Skin epidermis (tissue), 12 donors: ENCODE results near the gene MBNL2.

Experiments
- H3K27ac ChIP-seq, 21 experiments: fragments of 200-600 bp; sonication (generic) in 11 of 21; one replicate each; pipeline ENCODE4 v1.5.0; 2020; ENCODE audit warnings: mild to moderate bottlenecking in 3 of 21, inconsistent platforms in 2 of 21, moderate library complexity in 2 of 21
- H3K4me3 ChIP-seq, 7 experiments: fragments of 200-600 bp; sonication (generic) in 2 of 7; one replicate each; pipeline ENCODE4 v1.5.0; 2020; ENCODE audit warnings: inconsistent platforms in 2 of 7, mild to moderate bottlenecking in 2 of 7, moderate library complexity in 1 of 7

MBNL2 gene

DNA sequence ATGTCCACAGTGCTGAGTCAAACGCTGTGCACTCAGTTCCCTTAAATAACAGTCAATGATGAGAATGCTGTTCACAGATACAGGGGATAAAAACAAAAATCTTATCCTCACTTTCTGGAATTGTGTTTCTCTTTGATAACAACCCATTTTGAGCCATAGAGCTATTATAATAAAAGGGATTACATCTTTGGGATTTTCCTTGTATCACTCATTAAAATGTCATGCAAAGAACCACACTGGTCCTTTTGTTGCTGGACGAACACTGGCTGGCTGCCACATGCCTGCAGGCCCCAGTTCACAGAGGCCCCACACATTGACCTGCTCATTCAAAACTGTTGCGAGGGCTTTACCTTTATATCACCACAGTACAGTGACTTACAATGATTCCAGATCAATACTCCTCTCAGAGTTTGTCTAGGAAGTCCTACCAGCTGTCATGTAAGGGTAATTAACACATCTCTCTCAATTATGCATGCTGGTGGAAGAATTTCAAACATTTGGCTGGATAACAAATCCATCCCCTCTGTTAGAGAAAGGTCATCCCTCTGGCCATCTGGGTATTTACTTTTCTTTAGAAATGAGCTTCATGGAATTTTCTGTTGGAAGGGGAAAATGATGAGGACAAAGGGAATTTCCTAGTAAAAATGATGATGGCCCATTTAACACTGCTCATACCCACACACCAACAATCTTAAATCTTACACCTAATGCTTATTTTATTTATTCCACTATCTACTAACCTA is 85.9 kb downstream of the MBNL2 start:
- peak overlapping the region in 1 of 21 experiments; percentile 36 for H3K27ac ChIP-seq

DNA sequence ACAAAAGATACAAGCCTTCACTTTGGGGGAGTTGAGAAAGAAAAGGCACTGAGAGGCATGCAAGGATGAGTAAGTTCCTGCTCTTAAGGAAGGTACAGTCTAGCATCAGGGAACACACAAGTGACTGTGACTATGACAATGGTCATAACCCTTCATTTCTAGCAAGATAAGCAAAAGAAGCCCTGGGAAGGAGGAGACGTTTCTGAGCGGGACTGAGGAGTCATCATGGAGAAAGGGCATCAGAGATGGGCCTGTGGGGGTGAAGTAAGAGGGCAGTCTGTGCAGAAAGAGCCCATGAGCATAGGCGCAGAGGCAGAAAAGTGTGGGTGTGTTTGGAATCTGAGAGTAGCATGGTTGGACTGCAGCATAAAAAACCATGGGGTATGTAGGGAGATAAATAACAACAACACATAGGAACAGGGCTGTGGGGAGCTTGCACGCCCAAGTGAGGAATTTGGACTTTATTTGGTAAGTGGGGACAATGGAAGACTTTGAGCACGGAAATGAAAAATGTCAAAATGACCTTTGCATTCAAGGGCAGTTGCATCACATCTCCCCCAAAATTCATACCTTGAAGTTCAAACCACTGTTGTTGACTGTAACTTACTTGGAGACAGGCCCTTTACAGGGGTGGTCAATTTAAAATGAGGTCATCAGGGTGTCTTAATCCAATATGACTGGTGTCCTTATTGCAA is 86.7 kb downstream of the MBNL2 start:
- H3K4me3 ChIP-seq, result no peak overlapping the region
- peak overlapping the region in 3 of 21 experiments; percentile 0 to 36 (median 25) for H3K27ac ChIP-seq

More for the DNA sequence above, 85.9 kb downstream of the MBNL2 start:
- H3K4me3 ChIP-seq, result no peak overlapping the region

DNA sequence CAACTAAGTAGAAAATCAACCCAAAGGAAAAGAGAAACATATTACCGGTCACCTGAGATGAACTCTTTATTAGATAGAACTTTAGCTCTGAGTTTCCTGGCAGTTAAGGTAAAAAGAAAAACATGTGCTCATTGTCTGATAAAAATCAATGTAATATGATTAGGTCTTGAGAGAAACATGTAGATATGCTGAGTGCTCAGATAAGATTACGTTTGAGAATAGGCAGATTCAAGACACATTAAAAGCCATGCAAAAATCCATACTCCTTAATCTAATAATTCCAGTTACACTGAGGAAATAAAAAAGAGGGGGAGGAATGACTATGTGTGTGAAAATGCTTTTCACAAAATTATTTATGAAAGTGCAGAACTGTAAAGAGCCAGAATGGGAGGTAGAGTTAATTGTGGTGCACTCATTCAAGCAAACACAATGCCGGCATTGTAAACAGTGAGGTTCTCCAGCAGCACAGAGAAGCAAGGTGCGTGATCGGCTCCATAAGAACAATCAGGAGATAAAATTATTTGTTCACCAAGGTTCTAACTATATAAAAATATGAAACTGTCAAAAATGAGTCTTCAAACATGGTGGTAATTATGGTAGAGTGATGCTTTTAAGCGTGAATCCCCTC is 88.8 kb downstream of the MBNL2 start:
- Histone ChIP-seq H3K27ac (no peak overlapping the region), H3K4me3 (no peak overlapping the region)

DNA sequence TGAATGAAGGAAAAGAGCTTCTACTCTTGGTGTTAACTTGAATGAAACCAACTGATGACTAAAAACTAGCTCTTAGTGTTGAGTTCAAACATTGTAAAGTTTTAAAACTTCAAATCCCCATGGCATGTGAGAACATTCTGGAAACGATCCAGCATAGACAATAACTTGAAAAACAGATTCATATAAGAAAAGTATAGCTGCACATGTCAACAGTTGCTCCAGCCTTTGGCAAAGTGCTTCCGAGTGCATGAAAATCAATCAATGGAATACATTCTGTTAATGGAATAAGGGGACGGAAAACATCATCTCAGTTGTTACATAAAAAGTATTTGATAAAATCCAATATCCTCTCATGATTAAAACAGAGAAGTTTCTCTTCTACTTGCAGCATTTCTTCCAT is 89.8 kb downstream of the MBNL2 start:
- H3K27ac ChIP-seq, result no peak overlapping the region
- H3K4me3 ChIP-seq, result no peak overlapping the region

DNA sequence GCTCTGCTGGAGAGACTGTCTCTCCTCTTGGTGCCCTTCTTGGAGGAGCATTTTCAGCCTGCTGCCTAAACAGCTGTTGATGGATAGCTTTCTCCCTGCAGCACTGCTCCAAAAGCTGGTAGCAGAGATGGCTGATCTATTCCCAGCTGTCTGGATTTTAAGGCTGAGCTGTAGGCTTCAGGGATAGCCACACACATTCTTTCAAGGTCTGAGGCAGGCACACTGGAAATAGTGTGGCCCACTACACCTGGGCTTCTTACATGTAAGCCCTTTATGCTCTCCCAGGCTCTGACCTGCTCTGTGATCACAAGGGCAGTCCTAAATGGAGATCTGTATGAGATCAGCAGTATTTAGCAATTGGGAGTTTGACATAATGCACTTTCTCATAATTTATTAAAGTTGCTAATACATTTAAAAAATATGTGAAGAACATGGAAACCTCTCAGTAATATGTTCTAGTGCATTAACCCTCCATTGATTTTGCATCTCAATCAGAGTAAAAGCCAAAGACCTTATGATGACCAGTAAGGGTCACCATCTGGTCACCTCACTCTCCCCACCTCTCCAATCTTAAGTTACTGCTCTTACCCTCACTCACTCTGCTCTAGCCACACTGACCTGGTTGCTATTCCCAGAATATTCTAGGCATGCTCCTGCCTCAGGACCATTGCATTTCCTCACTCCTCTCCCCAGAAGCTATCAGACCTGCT is 91.6 kb downstream of the MBNL2 start:
- Histone ChIP-seq H3K27ac (no peak overlapping the region), H3K4me3 (no peak overlapping the region)

DNA sequence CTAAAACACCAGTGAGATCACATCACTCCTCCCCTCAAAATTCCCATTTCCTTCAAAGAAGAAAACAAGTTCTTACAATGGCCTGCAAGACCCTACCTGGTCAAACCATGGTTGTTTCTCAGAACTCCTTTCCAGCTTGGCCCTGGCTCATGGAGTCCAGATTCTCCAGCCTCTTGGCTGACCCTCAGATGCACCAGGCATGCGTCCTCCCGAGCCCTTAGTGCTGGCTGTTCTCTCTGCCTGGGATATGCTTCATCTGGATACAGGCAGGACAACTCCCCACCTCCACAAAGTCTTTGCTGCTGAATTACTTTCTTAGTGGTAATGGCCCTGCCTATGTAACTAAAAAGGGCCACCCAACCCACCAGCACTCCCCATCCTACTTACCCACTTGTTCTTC is 94.3 kb downstream of the MBNL2 start:
- Histone ChIP-seq H3K4me3 (no peak overlapping the region), H3K27ac (peak overlapping the region in 1 of 21 experiments; percentile 9)

DNA sequence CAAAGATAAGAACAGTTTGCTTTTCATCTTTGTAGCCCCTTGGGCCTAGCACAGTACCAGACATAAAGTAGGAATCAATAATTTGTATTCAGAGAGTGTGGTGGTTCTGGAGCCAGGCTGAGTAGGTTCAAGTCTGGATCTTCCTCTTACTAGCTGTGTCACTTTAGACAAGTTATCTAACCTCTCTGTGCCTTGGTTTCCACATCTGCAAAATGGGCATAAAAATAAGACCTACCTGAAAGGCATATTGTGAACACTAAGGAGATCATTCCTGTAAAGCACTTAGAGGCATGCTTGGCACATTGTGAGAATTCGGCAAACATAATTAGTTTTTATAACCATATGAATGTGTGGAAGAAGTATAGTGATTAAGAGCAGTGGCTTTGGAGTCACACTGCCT is 95.8 kb downstream of the MBNL2 start:
- no peak overlapping the region for H3K27ac ChIP-seq

DNA sequence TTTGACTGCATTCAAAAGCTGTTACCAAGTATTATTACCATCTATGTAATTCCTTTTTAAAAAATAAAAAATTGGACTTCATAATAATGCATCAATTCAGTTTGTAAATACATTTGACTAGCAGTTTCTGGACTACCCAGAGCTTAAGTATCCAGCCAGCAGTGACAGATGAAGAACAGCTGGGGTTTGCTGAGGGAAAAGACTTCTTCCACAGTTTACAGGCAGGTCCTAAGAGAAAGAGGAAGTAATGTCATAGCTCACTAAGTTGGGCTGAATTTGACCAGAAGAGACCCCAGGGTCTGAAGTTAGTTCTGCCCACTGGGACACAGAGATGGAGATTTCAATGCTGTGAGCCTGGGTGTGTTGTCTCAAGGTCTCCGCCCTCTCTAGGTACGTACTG is 96.4 kb downstream of the MBNL2 start:
- Histone ChIP-seq H3K27ac (peak overlapping the region in 5 of 21 experiments; percentile 7 to 67 (median 50)), H3K4me3 (no peak overlapping the region)

More for the DNA sequence above, 95.8 kb downstream of the MBNL2 start:
- no peak overlapping the region for H3K4me3 ChIP-seq

DNA sequence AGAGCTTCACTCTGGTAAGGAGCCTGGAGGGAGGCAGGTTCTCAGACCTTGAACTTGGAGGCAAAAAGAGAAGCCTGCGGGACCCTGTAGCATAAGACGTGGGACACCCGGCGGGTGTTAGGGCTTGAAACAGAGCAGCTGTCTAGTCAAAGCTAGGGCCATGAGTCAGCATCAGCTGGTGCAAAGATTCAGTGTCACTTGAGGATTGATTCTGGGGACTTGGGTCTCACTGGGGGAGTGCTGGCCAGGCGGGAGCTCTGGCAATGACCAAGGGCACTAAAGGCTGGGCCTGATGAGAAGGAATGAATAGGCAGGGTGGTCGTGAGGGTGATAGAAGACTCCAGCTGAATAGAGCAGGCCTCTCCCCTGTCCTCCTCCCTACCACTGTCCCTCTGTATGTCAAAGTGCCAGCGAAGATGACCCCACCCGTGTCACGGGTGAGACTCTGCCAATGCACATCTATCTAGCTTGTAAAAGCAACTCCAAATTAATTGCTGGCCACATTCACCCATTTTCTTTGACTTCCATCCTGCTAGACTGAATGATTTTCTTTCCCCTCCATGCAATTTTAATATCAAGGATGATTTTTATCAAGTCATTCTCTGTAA is 97.1 kb downstream of the MBNL2 start:
- no peak overlapping the region for H3K4me3 ChIP-seq
- H3K27ac ChIP-seq, result peak overlapping the region in 5 of 21 experiments; percentile 7 to 67 (median 50)

DNA sequence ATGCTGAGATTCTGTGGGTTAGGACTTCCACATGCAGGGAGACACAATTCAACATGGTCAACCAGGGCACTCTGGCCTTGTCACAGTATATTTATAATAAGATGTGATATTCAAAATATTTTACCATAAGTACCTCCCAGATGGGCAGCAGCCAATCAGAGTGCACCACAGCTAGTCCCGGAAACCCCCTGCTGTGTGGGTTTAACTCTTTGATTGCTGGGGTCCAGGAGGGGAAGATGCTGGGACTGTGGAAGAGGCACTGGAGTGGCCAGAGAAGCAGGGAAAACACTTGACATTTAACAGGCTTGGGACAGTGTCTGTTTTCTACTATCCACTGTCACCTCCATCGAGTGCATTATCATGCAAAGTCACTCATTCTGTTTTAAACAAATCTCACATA is 99.0 kb downstream of the MBNL2 start:
- Histone ChIP-seq H3K4me3 (no peak overlapping the region), H3K27ac (no peak overlapping the region)

DNA sequence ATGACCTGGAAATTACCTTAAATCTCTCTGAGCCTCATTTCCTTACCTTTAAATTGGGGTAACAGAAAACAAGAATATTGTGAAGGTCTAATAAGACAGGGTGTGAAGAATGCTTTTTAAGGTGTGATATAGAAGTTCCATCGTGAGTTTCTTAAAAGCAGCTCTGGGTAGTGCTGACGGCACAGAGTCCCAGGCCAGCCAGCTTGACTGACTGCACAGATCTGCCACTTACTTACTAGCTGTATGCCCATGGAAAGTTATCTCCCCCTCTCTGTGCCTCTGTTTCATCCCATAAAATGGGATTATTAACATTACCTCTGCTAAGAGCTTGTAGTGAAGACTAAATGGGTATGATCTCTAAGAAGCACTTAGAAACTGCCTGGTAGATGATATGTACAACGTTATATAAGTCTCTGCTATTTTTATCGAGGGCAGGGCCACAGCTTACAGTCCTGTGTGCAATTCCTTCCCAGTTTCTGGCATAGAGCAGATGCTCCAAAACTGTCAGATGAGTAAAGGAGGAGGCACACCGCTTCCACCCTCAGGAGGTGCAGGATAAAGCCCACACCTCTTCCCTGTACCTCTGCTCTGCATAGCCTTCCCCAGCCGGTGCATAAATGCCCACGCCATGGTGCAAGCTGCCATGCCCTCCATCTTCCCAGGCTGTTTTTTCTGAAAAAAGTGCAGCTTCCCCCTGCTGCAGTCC is 99.6 kb downstream of the MBNL2 start:
- no peak overlapping the region for H3K27ac ChIP-seq
- H3K4me3 ChIP-seq, result no peak overlapping the region

DNA sequence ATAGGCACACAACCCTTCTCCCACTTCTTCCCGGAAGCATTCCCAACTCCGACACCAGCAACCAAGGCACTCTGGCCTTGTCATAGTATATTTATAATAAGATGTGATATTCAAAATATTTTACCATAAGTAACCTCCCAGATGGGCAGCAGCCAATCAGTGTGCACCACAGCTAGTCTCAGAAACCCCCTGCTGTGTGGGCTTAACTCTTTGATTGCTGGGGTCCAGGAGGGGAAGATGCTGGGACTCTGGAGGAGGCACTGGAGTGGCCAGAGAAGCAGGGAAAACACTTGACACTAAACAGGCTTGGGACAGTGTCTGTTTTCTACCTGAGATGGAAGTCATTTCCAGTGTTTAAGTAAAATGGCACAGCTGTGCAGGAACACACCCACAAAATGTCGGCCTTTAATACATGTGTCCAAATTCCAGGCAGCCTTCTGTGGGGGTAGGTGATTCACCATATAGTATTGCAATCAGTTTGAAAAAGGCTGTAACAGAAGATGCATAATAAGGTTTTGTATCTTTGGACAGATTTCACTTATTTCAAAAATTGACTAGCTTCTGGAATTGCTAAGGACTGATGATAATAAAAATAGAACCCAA is 100.7 kb downstream of the MBNL2 start:
- no peak overlapping the region for H3K27ac ChIP-seq
- no peak overlapping the region for H3K4me3 ChIP-seq

DNA sequence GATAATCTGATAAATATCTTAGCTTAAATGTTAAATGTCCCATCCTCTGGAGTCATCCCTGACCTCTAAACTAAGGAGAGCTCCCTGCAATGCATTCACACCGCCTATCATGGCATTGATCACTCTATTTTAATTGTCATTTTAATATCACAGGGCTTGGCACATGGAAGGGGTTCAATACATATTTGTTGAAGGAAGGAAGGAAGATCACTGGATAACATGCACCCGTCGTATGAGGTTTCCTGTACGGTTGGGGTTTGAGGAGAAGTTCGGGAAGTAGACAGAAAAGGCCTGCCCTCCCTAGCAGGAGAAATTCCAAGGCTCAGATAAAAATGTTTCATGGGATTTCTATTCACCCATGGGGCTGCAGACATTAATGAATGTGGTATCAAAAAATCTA is 102.0 kb downstream of the MBNL2 start:
- no peak overlapping the region for H3K4me3 ChIP-seq
- H3K27ac ChIP-seq, result no peak overlapping the region

DNA sequence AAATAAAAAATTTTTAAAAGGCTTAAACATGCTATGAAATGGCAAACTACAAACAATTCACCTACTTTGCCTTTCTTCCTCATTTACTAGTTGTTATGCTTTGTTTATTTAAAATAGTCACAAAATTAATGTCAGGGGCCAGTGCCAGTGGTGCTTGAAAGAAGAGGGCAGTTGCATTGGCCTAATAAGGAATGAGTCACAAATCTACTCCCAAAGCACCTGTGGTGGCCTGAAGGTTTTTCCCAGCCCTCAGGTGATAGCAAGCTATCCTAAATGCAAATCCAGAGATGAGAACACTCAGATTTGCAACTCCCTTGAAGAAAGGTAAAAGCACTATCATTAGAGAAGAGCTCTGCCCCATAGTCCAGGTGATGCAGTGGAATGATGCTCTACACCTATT is 103.6 kb downstream of the MBNL2 start:
- H3K27ac ChIP-seq, result no peak overlapping the region
- no peak overlapping the region for H3K4me3 ChIP-seq

DNA sequence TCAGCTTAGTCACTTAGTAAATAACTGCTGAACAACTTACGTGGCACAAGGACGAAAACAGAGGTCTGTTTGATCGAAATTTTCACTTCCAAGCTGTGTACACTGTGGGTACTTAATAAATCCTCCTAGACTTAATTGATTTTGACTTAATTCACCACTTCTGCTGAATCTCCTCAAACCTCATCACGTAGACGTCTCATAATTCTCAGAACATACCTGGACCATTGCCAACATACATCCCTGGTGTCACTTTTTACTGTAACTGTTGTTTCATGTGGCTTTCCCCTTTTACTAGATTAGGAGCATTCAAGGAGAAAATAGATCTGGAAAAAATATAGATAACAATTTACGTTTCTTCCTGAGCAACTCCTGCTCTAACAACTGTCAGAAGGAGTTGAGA is 105.0 kb downstream of the MBNL2 start:
- Histone ChIP-seq H3K4me3 (no peak overlapping the region), H3K27ac (no peak overlapping the region)

DNA sequence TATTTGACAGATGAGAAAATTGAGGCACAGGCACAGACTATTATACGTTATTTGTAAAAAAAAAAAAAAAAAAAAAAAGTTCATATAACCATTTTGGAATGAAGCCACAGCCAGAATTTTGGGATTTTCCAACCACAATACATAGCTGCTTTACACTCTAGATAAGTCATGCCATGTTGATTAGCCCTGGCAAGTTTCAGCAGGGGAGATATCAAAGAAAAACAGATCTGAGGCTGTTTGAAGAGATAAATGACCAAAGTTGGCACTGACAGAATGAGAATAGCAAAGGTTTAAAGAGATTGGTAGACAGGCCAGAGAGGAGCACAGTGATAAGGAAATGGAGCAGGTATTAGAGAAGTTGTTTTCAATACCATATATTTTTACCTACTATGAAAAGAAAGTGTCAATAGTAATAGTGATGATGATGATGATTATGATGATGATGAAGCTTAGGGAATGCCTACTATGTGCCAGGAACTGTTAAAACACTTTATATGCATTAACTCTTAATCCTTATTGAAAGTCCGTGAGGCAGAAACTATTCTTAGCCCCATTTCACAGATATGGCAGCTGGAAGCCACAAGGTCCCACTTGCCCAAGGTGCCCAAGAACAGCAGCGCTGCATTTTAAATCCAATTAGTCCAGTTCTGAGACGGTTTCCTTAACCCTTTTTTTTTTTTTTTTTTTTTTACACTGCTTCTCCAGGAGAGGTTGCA is 105.5 kb downstream of the MBNL2 start:
- peak overlapping the region in 3 of 21 experiments; percentile 9 to 19 (median 17) for H3K27ac ChIP-seq
- H3K4me3 ChIP-seq, result no peak overlapping the region

DNA sequence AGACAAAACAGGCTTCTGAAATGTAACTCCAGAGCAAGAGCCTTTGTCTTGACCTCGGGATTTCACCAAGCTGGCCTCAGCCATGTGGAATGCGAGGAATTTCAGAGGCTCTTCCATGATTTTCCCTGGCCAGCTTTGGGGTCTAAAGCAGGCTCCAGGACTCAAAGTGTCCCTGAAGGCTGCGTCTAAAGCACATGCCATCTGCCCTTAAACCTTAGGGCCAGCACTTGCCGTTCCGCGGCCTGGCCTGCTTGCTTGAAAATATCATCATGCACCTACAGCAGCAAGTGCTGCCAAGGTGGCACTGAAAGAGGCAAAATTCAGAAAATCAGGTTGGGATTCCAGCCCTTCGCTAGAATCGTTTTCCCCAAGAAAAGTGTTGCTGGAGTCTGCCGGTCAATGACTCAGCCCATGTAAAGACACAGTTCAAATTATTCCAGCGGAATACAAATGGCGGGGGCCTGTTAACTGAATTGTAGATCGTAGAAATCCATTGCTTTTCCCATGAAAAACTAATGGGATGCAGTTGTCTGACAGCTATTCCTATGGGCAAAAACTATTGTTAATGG is 106.2 kb downstream of the MBNL2 start:
- H3K27ac ChIP-seq, result peak overlapping the region in 4 of 21 experiments; percentile 9 to 48 (median 18)

DNA sequence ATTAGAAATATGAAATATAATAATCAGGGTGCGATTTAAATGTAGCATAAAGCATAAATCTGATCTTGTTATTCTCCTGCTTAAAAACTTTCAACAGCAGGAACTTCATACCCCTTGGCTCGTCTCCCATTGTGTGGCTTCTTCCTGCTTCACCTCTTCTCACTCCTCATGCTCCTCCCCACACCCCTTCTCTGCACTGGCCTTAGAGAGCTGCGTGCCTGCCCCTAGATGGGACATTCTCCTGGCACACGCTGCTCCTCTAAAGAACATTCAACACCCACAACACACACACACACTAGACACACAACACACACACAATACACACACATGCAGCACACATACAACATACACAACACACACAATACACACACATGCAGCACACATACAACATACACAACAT is 107.2 kb downstream of the MBNL2 start:
- Histone ChIP-seq H3K27ac (no peak overlapping the region), H3K4me3 (no peak overlapping the region)

More for the DNA sequence above, 106.2 kb downstream of the MBNL2 start:
- no peak overlapping the region for H3K4me3 ChIP-seq
